Measurements from ENCODE around the gene ATE1. TPM values are rescaled to one million over a fixed set of nuclear protein-coding genes. Genes with fewer than 3 reads are reported as not detected.

Gene ATE1
- total RNA-seq, 1 experiment from 2014 or later, result 39.2 TPM

DNA sequence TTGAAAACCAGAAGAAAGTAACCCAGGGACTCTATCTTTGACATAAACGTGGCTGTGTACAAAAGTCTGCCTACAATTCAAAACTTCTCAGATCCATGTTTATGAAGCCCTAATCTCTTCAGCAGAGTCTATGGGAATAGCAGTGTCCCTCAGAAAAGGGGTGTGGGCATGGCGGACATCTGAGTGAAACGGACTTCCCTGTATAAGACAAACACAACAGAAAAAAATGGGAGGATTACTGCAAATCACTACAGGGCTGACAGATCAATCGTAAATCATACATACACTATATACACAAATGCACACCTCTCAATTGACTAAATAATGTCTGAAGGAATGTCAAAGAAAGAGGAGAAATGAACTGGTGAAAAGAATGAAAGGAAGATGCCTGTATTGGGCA is 114.0 kb downstream of the ATE1 start:
- no peak overlapping the region for H2AFZ ChIP-seq (ENCODE audit: low read depth, low read length, poor library complexity, severe bottlenecking)
- intact Hi-C loops (cut with micrococcal nuclease), result no loop called here
- no peaks in the 10 kb centered on the region for H3K9me2 ChIP-seq (ENCODE audit: insufficient read depth)
- H3K79me2 ChIP-seq (ENCODE audit: insufficient read depth, low read length), result no peaks in the 10 kb centered on the region
- no peak overlapping the region for H3K9ac ChIP-seq (ENCODE audit: low read length)
- no peak overlapping the region for H3K4me2 ChIP-seq (ENCODE audit: low read length)
- TF ChIP-seq, protein P1, sequence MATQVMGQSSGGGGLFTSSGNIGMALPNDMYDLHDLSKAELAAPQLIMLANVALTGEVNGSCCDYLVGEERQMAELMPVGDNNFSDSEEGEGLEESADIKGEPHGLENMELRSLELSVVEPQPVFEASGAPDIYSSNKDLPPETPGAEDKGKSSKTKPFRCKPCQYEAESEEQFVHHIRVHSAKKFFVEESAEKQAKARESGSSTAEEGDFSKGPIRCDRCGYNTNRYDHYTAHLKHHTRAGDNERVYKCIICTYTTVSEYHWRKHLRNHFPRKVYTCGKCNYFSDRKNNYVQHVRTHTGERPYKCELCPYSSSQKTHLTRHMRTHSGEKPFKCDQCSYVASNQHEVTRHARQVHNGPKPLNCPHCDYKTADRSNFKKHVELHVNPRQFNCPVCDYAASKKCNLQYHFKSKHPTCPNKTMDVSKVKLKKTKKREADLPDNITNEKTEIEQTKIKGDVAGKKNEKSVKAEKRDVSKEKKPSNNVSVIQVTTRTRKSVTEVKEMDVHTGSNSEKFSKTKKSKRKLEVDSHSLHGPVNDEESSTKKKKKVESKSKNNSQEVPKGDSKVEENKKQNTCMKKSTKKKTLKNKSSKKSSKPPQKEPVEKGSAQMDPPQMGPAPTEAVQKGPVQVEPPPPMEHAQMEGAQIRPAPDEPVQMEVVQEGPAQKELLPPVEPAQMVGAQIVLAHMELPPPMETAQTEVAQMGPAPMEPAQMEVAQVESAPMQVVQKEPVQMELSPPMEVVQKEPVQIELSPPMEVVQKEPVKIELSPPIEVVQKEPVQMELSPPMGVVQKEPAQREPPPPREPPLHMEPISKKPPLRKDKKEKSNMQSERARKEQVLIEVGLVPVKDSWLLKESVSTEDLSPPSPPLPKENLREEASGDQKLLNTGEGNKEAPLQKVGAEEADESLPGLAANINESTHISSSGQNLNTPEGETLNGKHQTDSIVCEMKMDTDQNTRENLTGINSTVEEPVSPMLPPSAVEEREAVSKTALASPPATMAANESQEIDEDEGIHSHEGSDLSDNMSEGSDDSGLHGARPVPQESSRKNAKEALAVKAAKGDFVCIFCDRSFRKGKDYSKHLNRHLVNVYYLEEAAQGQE (IDR thresholded peaks at IDR 0.05; ENCODE audit: low read depth), result no peak
- no peak for TF ChIP-seq JUND (IDR thresholded peaks at IDR 0.05)
- TF ChIP-seq, protein P2, sequence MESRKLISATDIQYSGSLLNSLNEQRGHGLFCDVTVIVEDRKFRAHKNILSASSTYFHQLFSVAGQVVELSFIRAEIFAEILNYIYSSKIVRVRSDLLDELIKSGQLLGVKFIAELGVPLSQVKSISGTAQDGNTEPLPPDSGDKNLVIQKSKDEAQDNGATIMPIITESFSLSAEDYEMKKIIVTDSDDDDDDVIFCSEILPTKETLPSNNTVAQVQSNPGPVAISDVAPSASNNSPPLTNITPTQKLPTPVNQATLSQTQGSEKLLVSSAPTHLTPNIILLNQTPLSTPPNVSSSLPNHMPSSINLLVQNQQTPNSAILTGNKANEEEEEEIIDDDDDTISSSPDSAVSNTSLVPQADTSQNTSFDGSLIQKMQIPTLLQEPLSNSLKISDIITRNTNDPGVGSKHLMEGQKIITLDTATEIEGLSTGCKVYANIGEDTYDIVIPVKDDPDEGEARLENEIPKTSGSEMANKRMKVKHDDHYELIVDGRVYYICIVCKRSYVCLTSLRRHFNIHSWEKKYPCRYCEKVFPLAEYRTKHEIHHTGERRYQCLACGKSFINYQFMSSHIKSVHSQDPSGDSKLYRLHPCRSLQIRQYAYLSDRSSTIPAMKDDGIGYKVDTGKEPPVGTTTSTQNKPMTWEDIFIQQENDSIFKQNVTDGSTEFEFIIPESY (IDR thresholded peaks at IDR 0.05; ENCODE audit: extremely low read depth, insufficient replicate concordance, low read length), result no peak
- TF ChIP-seq ZFX (IDR thresholded peaks at IDR 0.05), result no peak
- no peak for TF ChIP-seq ELF1 (IDR thresholded peaks at IDR 0.05; ENCODE audit: borderline replicate concordance, low read depth)
- TF ChIP-seq, protein P3, sequence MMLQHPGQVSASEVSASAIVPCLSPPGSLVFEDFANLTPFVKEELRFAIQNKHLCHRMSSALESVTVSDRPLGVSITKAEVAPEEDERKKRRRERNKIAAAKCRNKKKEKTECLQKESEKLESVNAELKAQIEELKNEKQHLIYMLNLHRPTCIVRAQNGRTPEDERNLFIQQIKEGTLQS (IDR thresholded peaks at IDR 0.05), result no peak
- no peak for TF ChIP-seq EGR1 (IDR thresholded peaks at IDR 0.05; ENCODE audit: low read depth)
- no peak for TF ChIP-seq YY1 (IDR thresholded peaks at IDR 0.05; ENCODE audit: extremely low read depth, insufficient replicate concordance, low read depth, low read length)
- TF ChIP-seq CEBPB (IDR thresholded peaks at IDR 0.05; ENCODE audit: low read depth), result no peak
- no peak for TF ChIP-seq TCF7L2 (IDR thresholded peaks at IDR 0.05; ENCODE audit: borderline replicate concordance, extremely low read depth, insufficient read depth, insufficient read length)
- TF ChIP-seq, protein P4, sequence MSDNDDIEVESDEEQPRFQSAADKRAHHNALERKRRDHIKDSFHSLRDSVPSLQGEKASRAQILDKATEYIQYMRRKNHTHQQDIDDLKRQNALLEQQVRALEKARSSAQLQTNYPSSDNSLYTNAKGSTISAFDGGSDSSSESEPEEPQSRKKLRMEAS (IDR thresholded peaks at IDR 0.05), result no peak
- TF ChIP-seq, protein P5, sequence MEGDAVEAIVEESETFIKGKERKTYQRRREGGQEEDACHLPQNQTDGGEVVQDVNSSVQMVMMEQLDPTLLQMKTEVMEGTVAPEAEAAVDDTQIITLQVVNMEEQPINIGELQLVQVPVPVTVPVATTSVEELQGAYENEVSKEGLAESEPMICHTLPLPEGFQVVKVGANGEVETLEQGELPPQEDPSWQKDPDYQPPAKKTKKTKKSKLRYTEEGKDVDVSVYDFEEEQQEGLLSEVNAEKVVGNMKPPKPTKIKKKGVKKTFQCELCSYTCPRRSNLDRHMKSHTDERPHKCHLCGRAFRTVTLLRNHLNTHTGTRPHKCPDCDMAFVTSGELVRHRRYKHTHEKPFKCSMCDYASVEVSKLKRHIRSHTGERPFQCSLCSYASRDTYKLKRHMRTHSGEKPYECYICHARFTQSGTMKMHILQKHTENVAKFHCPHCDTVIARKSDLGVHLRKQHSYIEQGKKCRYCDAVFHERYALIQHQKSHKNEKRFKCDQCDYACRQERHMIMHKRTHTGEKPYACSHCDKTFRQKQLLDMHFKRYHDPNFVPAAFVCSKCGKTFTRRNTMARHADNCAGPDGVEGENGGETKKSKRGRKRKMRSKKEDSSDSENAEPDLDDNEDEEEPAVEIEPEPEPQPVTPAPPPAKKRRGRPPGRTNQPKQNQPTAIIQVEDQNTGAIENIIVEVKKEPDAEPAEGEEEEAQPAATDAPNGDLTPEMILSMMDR (IDR thresholded peaks at IDR 0.05 in 2 of 3, conservative IDR thresholded peaks at IDR 0.05 in 1 of 3; ENCODE audit: borderline replicate concordance in 1 of 3, insufficient read depth in 1 of 3, low read depth in 2 of 3, low read length in 2 of 3), result no peak
- TF ChIP-seq SIN3A (IDR thresholded peaks at IDR 0.05; ENCODE audit: low read depth), result no peak
- no peak for TF ChIP-seq POLR2AphosphoS5 (IDR thresholded peaks at IDR 0.05; ENCODE audit: low read depth, low read length)
- no peak for TF ChIP-seq SP1 (IDR thresholded peaks at IDR 0.05; ENCODE audit: low read depth)
- no peak for TF ChIP-seq POLR2A (IDR thresholded peaks at IDR 0.05; ENCODE audit: borderline replicate concordance, extremely low read depth, insufficient read depth, insufficient read length)
- H3K36me3 ChIP-seq (ENCODE audit: control insufficient read depth in 1 of 2, insufficient read depth in 2 of 2, low read length in 2 of 2), result no peaks in the 10 kb centered on the region
- RAD21 ChIA-PET (ENCODE audit: low non-redundant PET in 1 of 2, low total read pairs in 2 of 2, uncharacterized antibody in 2 of 2, unreplicated experiment in 2 of 2), result no interaction called here
- no peaks in the 10 kb centered on the region for H3K27me3 ChIP-seq (ENCODE audit: insufficient read depth, low read length)
- no peak overlapping the region for H3K27ac ChIP-seq (ENCODE audit: low read depth, low read length)
- H3K4me1 ChIP-seq (ENCODE audit: control insufficient read depth in 1 of 2, insufficient read depth in 2 of 2, low read length in 2 of 2), result no peaks in the 10 kb centered on the region
- H4K20me1 ChIP-seq (ENCODE audit: insufficient read depth), result no peaks in the 10 kb centered on the region; the same call in 1 of the 2 replicates
- CTCF ChIA-PET, result interaction anchor here (1.0 kb wide), 1 partner anchor 10 kb away, joined by 3 read pairs; no protein-coding TSS in a partner anchor
- no peak for ATAC-seq
- POLR2A ChIA-PET, result no interaction called here
- H3K4me3 ChIP-seq (replicated peaks in 1 of 2; ENCODE audit: low read depth in 1 of 2, low read length in 2 of 2), result no peak overlapping the region
- no peak for DNase-seq (ENCODE audit: low read depth, low spot score)
- BruUV-seq (replicated peaks), result no TSS peak
- H3K9me3 ChIP-seq (ENCODE audit: control insufficient read depth in 1 of 2, insufficient read depth in 1 of 2, low read depth in 1 of 2, low read length in 2 of 2), result no peaks in the 10 kb centered on the region

All from HCT116 (cell line).